HUDEP-2 (cell line): ENCODE measurements around the gene HNMT.
"Not testable (repeated sequence)": the region's sequence is repeated elsewhere in the genome, so short reads cannot be mapped to it uniquely, and the experiment has no call there.

Source experiments
- DNase-seq, 76 experiments: peaks; one replicate each; lab custom pipeline; 2025; ENCODE audit not compliant: unreplicated experiment in 76 of 76; lab: John Stamatoyannopoulos, UW

HNMT gene

GRCh38 chr2:137945229-137945628 lies 19.0 kb upstream of the HNMT start:
- no peak for DNase-seq

DNA sequence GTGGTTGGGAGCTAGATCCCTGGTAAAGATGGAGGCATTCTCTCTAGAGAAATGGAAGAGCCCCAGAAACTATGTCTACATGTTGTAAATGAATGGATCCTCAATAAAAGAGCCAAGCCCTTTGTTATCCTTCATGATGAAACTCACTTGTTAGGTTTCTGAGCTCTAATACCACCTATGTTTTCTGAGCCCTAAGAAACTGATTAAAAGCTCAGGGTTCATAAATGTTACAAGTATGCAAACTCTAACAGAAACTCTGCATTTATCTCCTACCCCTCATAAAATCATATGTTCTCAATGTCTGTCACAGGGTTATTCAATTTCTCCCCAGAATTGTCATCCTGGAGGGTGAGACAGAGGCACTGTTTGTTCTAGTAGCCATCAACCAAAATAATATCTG lies 18.0 kb upstream of the HNMT start:
- no peak for DNase-seq

GRCh38 chr2:137947032-137947727 lies 17.1 kb upstream of the HNMT start:
- DNase-seq, result no peak

DNA sequence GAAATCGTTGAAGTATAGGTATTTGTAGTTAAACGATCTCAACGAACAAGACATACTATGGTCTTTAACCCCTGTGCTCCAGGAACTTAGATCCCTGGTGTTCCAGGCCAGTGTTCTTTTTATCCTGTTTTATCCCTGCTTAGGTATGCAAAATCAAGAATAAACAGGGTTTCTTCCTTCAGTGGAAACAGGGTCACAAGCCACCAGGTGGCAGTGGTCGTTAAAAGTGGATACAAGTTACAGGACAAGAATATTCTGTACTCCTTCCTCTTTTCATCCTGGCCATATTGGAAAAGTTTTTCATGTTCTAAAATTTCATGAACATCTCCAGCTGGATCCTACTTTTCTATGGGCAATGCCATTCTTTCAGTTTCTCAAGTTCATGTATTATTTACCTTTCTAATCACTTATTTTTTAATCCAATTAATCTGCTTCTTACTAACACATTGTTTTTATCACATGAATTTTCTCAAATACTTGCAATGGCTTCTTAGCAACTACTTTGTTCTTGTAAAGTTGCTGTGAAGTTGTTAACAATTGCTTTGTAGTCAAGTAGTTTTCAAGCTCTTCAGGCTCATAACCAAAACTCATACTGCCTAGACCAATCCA lies 16.4 kb upstream of the HNMT start:
- peak in 66 of 76 experiments; percentile 1 to 70 (median 47) for DNase-seq

DNA sequence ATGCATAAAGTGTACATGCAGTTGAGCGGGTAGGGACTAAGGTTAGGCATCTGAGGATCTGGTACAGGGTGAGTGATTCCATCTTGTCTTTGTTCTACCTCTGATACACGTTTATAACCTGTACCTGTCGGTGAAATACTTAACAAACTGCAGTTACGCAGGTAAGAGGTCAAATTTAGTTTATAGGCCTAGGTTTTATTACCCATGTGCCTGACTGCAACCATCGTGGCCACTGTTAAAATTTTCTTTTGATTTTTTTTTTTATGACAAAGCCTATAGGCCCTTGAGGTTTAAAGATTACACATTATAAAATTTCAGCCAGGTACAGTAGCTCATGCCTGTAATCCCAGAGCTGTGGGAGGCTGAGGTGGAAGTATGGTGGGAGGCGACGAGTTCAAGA lies 15.4 kb upstream of the HNMT start:
- DNase-seq, result no peak

DNA sequence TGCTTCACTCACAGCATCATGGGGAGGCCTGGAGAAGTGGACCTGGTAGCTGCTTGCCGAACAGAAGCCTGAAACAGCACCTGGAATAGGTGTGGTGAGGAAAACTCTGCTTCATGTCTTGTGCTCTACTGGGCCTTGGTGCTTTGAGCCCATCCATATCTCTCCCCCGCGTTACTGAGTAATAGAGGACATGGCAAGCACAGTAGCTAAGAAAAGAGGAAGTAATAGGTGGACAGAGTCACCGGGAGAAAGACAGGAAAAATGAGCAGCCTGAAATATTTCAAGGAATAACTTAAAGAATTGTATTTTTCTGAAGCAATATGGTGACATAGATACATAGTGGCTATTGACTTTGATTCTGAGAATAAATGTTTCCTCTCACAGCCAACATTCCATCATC lies 14.0 kb upstream of the HNMT start:
- peak in 3 of 76 experiments; percentile 4 to 6 (median 4) for DNase-seq

DNA sequence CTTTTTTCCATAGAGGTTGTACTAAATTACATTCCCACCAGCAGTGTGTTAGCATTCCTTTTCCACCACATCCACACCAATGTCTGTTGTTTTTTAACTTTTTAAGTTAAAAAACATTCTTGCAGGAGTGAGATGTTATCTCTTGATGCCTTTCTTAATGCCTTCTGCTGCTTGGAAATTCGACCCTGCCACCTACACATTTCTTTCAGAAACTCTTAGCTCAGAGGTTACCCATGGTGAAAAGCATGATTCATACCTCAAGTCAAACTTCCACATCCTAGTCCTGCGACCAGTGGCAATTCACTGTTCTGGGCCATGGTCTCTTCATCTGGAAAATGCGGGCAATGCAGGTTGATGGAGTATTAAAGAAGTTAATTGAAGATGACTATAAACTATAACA lies 12.7 kb upstream of the HNMT start:
- DNase-seq, result no peak

DNA sequence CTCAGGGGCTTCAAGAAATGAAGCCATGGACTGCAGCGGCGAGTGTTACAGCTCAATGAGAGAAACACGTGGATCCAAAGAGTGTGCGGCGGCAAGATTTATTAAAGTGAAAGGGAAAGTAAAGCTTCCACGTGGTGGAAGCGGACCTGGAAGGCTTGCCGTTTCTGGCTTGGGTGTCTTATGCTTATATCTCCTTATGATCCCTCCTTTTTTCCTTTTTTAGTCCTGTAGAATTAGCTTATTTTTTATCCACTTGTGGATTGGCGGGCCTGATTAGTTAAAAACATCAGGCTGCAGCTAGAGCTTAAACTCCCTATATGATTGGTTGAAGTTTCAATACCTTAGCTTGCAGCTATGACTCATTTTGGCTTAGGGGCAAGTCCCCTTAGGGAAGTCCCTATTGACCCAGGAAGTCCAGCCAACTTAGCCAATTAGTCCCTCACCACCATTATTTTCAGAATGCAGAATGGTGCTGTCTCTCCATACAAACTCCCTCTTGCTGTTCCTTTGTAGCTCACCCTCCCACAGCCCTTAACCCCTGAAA lies 11.6 kb upstream of the HNMT start:
- no peak for DNase-seq

GRCh38 chr2:137955536-137955935 lies 8.7 kb upstream of the HNMT start:
- no peak for DNase-seq

GRCh38 chr2:137957033-137957432 lies 7.2 kb upstream of the HNMT start:
- no peak for DNase-seq

- DNase-seq, result no peak
Measured at GRCh38 chr2:137959166-137959565, 5.1 kb upstream of the HNMT start.

GRCh38 chr2:137960223-137960622 lies 4.0 kb upstream of the HNMT start:
- DNase-seq, result no peak

GRCh38 chr2:137961602-137962001 lies 2.7 kb upstream of the HNMT start:
- DNase-seq, result no peak

- DNase-seq, result no peak
Measured at GRCh38 chr2:137963535-137964065, 673 bp upstream of the HNMT start.

DNA sequence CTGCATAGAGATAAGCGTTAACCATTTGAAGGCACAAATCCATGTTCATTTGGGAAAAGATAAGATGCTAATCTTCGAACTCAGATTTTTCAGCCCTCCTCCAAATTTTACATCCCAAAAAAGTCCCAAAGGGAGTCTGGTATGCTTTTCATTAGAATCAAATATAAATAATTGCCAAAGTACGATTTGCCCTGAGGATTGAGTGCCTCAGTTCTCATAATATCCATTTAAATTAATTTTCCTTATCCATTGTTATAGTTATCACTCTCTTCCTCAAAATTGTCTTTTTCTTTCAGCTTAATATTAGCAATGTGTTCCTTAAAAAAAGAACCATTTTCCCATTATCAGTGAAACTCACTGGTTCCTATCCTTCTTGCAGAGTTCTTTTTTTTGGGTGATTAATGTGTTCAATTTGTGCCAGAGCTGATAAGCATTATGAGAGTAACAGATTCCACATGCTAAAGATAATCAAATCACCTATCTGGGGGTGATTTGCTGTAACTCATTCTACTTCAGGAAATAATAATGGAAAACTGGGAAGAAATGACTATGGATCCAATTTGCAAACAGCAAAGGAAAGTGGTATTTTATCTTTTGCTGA lies 686 bp downstream of the HNMT start:
- peak in 1 of 76 experiments; percentile 12 for DNase-seq

- DNase-seq, result no peak
Measured at GRCh38 chr2:137966043-137966442, 1.8 kb downstream of the HNMT start.

GRCh38 chr2:137967042-137967441 lies 2.8 kb downstream of the HNMT start:
- no peak for DNase-seq

DNA sequence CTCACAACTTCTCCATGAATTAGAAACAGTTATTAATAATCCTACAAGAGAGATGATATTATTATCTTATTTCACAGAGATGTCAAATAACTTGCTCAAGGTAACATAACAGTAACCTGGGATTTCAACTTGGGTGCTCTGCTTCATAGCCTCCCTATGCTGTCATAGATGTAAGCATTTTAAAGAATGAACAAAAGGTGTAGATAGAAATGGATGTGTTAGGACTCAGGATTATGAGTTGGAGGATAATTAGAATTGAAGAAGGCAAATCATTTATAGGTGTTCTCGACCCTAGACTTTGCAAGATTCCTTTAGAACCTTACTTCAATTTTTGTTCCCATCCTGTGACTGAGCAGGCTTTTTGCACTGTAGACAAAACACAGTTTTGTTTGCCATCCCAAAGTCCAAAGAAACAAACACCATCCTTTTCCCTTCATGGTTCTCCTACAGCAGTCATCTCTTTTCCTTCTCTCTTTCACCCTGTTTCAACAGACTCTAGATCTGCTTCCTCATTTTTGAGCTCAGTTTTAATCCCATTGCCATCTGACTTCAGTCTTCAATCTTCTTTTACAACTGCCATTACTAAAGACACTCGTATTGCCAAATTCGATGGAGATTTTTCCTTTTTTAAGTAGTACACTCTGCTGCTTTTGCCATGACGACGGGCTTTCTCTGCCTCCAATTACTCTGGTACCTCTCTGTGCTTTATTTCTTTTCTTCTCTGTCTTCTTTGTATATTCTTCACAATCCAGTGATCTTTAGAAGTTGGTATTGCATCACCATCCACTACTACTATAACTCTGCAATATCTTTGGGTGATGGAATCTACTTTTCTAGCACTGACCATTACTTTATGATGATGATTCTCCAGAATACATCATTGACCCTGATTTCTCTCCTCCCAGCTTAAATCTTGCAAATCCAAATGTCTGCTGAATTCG lies 4.5 kb downstream of the HNMT start:
- no peak for DNase-seq

DNA sequence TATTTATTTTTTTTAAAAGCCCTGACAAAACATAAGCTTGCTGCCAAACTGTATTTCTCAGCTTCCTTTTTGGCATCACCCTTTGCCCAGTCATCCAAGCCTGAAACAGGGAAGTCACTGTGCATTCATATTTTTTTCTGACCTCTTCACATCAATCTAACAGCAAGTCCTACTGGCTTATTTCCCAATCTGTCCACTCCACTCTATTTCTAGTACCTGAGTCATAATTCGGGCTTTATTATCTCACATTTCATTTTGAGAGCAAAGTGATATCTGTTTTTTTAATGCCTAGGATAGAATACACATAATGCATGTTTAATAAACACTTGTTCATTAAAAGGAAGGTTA lies 5.1 kb downstream of the HNMT start:
- DNase-seq, result no peak

- no peak for DNase-seq
Measured at GRCh38 chr2:137969876-137970275, 5.6 kb downstream of the HNMT start.

GRCh38 chr2:137971259-137971658 lies 7.0 kb downstream of the HNMT start:
- DNase-seq, result not testable (repeated sequence)
